Urinary bladder (tissue), 4 donors: ENCODE data around the gene IFNW1. TPM values are rescaled to one million over a fixed set of nuclear protein-coding genes. Genes with fewer than 3 reads are reported as not detected.
"Not testable (repeated sequence)": the region's sequence is repeated elsewhere in the genome, so short reads cannot be mapped to it uniquely, and the experiment has no call there.

Source experiments
- DNase-seq: peaks from one replicate; pipeline ENCODE4 v3.0.0-alpha.2; 2015; ENCODE audit errors: extremely low spot score
- H3K27ac ChIP-seq: one replicate; pipeline ENCODE4 v1.5.1; 2013; ENCODE audit warnings: low read depth, mild to moderate bottlenecking, moderate library complexity
- H3K36me3 ChIP-seq: one replicate; pipeline ENCODE4 v1.6.1; 2013; ENCODE audit warnings: mild to moderate bottlenecking, moderate library complexity; ENCODE audit not compliant: insufficient read depth
- H3K4me1 ChIP-seq: one replicate; pipeline ENCODE4 v1.6.1; 2013; ENCODE audit warnings: mild to moderate bottlenecking, moderate library complexity; ENCODE audit not compliant: insufficient read depth
- H3K4me3 ChIP-seq: one replicate; pipeline ENCODE4 v1.5.1; 2013; ENCODE audit warnings: low read depth, low read length
- WGBS: extraction: QIAGEN DNeasy Blood & Tissue Kit; methylation state at CpG from one replicate; pipeline ENCODE4 v1.1.7; 2013; 5-methylcytosine and 5-hydroxymethylcytosine counted together
- polyA plus RNA-seq: library from polyadenylated mRNA; stranded (reverse); fragments of 200-250 nt; gene quantifications from one replicate; pipeline ENCODE4 v1.2.3, GENCODE V29; 2013
- total RNA-seq: library from RNA; depleted of rRNA; stranded (reverse); fragments of >200 nt; gene quantifications from one replicate; pipeline ENCODE4 v1.2.3, GENCODE V29; 2014
- donor health status: healthy with polysubstance abuse.
- donor health status: healthy.

Gene IFNW1
- total RNA-seq: not detected
- not detected for polyA plus RNA-seq

GRCh38 chr9:21141427-21141882, at the start of gene IFNW1:
Gene IFNW1 (minus strand): TSS chr9:21141832. CDS start chr9:21141570, 262 bp downstream.
- H3K36me3 ChIP-seq: no peaks in the 10 kb centered on the region
- H3K27ac ChIP-seq: no peak within 1 kb of the TSS
- H3K4me3 ChIP-seq: no peak within 1 kb of the TSS
- no peak for DNase-seq
- H3K4me1 ChIP-seq: no peaks in the 10 kb centered on the region
- WGBS: 20% methylated on average over 1 of the region's 1 CpG

- not testable (repeated sequence) for H3K36me3 ChIP-seq, DNase-seq, H3K27ac ChIP-seq, H3K4me3 ChIP-seq, H3K4me1 ChIP-seq
- 89% methylated on average over 3 of the region's 3 CpGs for WGBS
Observed at GRCh38 chr9:21187487-21187886, 45.9 kb upstream of the IFNW1 start, which contains the start of gene IFNA4. Gene IFNA4 (minus strand): TSS chr9:21187587. CDS start chr9:21187531, 56 bp downstream.

- H3K4me1 ChIP-seq, DNase-seq, H3K27ac ChIP-seq, H3K4me3 ChIP-seq, H3K36me3 ChIP-seq: not testable (repeated sequence)
- 48% methylated on average over 4 of the region's 4 CpGs for WGBS
Observed at GRCh38 chr9:21182810-21183736, 41.4 kb upstream of the IFNW1 start.

GRCh38 chr9:21174671-21175070, 33.0 kb upstream of the IFNW1 start:
- WGBS: 78% methylated on average over 2 of the region's 2 CpGs
- Histone ChIP-seq H3K36me3 (no peaks in the 10 kb centered on the region), H3K27ac (no peak overlapping the region), H3K4me3 (no peak overlapping the region), H3K4me1 (no peaks in the 10 kb centered on the region)
- no peak for DNase-seq

- H3K4me1 ChIP-seq: no peaks in the 10 kb centered on the region
- WGBS: 91% methylated on average over 3 of the region's 3 CpGs
- H3K4me3 ChIP-seq: no peak overlapping the region
- no peak overlapping the region for H3K27ac ChIP-seq
- no peak for DNase-seq
- no peaks in the 10 kb centered on the region for H3K36me3 ChIP-seq
Observed at GRCh38 chr9:21172156-21172555, 30.5 kb upstream of the IFNW1 start.

GRCh38 chr9:21171351-21171750, 29.7 kb upstream of the IFNW1 start:
- Histone ChIP-seq H3K4me3 (no peak overlapping the region), H3K27ac (no peak overlapping the region), H3K36me3 (no peaks in the 10 kb centered on the region), H3K4me1 (no peaks in the 10 kb centered on the region)
- DNase-seq: no peak
- WGBS: 92% methylated on average over 1 of the region's 1 CpG

- H3K27ac ChIP-seq: not testable (repeated sequence)
Observed at GRCh38 chr9:21166560-21166959, 24.9 kb upstream of the IFNW1 start, which contains the start of gene IFNA21. Gene IFNA21 (minus strand): TSS chr9:21166660. CDS start chr9:21166612, 48 bp downstream.

GRCh38 chr9:21165516-21165915, 23.9 kb upstream of the IFNW1 start:
- Histone ChIP-seq H3K4me1 (no peaks in the 10 kb centered on the region), H3K36me3 (no peaks in the 10 kb centered on the region), H3K4me3 (no peak overlapping the region), H3K27ac (no peak overlapping the region)
- WGBS: 95% methylated on average over 1 of the region's 1 CpG
- no peak for DNase-seq

More at GRCh38 chr9:21166560-21166959, 24.9 kb upstream of the IFNW1 start, which contains the start of gene IFNA21:
- not testable (repeated sequence) for H3K4me1 ChIP-seq, H3K4me3 ChIP-seq, H3K36me3 ChIP-seq, DNase-seq
- WGBS: 84% methylated on average over 2 of the region's 2 CpGs

- no peak for DNase-seq
- Histone ChIP-seq H3K27ac (no peak overlapping the region), H3K4me3 (no peak overlapping the region), H3K4me1 (no peaks in the 10 kb centered on the region), H3K36me3 (no peaks in the 10 kb centered on the region)
- 17% methylated on average over 1 of the region's 1 CpG for WGBS
Observed at GRCh38 chr9:21160178-21160577, 18.5 kb upstream of the IFNW1 start.

GRCh38 chr9:21155501-21155900, 13.9 kb upstream of the IFNW1 start:
- 68% methylated on average over 2 of the region's 2 CpGs for WGBS
- no peak overlapping the region for H3K27ac ChIP-seq
- H3K4me1 ChIP-seq: no peaks in the 10 kb centered on the region
- no peak overlapping the region for H3K4me3 ChIP-seq
- H3K36me3 ChIP-seq: no peaks in the 10 kb centered on the region
- no peak for DNase-seq

- H3K36me3 ChIP-seq: no peaks in the 10 kb centered on the region
- DNase-seq: no peak
- 14% methylated on average over 3 of the region's 3 CpGs for WGBS
- no peak overlapping the region for H3K27ac ChIP-seq
- no peaks in the 10 kb centered on the region for H3K4me1 ChIP-seq
- H3K4me3 ChIP-seq: no peak overlapping the region
Observed at GRCh38 chr9:21154018-21154608, 12.5 kb upstream of the IFNW1 start.

GRCh38 chr9:21153336-21154017, 11.8 kb upstream of the IFNW1 start:
- Histone ChIP-seq H3K4me1 (no peaks in the 10 kb centered on the region), H3K4me3 (no peak overlapping the region), H3K36me3 (no peaks in the 10 kb centered on the region), H3K27ac (no peak overlapping the region)
- 40% methylated on average over 3 of the region's 3 CpGs for WGBS
- DNase-seq: no peak

- no peaks in the 10 kb centered on the region for H3K36me3 ChIP-seq
- 72% methylated on average over 1 of the region's 1 CpG for WGBS
- H3K27ac ChIP-seq: no peak overlapping the region
- no peak for DNase-seq
- H3K4me3 ChIP-seq: no peak overlapping the region
- H3K4me1 ChIP-seq: no peaks in the 10 kb centered on the region
Observed at GRCh38 chr9:21144603-21145002, 3.0 kb upstream of the IFNW1 start.
